GM06990 (cell line): Measurements from ENCODE around the gene LCP2.

Experiments used
- DNase-seq: peaks from one replicate; pipeline ENCODE4 v3.0.0-alpha.2; 2011; ENCODE audit not compliant: insufficient read length; ENCODE audit errors: extremely low read depth
- H3K27me3 ChIP-seq: replicated peaks from 2 replicates; pipeline ENCODE4 v1.6.0; 2011; ENCODE audit warnings: low read length; ENCODE audit not compliant: control insufficient read depth, insufficient read depth
- H3K36me3 ChIP-seq: 2 replicates; pipeline ENCODE4 v1.5.1; 2011; ENCODE audit warnings: low read length; ENCODE audit not compliant: control insufficient read depth, insufficient read depth
- H3K4me3 ChIP-seq: replicated peaks from 2 replicates; pipeline ENCODE4 v1.5.1; 2011; ENCODE audit warnings: low read depth, mild to moderate bottlenecking, control low read depth, low read length
- TF ChIP-seq, protein P1 (sequence below): IDR thresholded peaks from 2 replicates; pipeline ENCODE4 v1.5.1; 2011; ENCODE audit warnings: low read length, control low read depth, mild to moderate bottlenecking, inconsistent platforms; ENCODE audit not compliant: insufficient read depth, poor library complexity, severe bottlenecking

The LCP2 gene

GRCh38 chr5:170226661-170227060 lies 70.9 kb downstream of the LCP2 start:
- DNase-seq = no peak
- H3K27me3 ChIP-seq = no peaks in the 10 kb centered on the region
- TF ChIP-seq, protein P1, sequence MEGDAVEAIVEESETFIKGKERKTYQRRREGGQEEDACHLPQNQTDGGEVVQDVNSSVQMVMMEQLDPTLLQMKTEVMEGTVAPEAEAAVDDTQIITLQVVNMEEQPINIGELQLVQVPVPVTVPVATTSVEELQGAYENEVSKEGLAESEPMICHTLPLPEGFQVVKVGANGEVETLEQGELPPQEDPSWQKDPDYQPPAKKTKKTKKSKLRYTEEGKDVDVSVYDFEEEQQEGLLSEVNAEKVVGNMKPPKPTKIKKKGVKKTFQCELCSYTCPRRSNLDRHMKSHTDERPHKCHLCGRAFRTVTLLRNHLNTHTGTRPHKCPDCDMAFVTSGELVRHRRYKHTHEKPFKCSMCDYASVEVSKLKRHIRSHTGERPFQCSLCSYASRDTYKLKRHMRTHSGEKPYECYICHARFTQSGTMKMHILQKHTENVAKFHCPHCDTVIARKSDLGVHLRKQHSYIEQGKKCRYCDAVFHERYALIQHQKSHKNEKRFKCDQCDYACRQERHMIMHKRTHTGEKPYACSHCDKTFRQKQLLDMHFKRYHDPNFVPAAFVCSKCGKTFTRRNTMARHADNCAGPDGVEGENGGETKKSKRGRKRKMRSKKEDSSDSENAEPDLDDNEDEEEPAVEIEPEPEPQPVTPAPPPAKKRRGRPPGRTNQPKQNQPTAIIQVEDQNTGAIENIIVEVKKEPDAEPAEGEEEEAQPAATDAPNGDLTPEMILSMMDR = no peak
- no peaks in the 10 kb centered on the region for H3K36me3 ChIP-seq
- H3K4me3 ChIP-seq = no peak overlapping the region

GRCh38 chr5:170226129-170226615 lies 71.4 kb downstream of the LCP2 start:
- Histone ChIP-seq H3K4me3 (no peak overlapping the region), H3K36me3 (no peaks in the 10 kb centered on the region), H3K27me3 (no peaks in the 10 kb centered on the region)
- no peak for DNase-seq
- TF ChIP-seq, protein P1 = no peak

DNA sequence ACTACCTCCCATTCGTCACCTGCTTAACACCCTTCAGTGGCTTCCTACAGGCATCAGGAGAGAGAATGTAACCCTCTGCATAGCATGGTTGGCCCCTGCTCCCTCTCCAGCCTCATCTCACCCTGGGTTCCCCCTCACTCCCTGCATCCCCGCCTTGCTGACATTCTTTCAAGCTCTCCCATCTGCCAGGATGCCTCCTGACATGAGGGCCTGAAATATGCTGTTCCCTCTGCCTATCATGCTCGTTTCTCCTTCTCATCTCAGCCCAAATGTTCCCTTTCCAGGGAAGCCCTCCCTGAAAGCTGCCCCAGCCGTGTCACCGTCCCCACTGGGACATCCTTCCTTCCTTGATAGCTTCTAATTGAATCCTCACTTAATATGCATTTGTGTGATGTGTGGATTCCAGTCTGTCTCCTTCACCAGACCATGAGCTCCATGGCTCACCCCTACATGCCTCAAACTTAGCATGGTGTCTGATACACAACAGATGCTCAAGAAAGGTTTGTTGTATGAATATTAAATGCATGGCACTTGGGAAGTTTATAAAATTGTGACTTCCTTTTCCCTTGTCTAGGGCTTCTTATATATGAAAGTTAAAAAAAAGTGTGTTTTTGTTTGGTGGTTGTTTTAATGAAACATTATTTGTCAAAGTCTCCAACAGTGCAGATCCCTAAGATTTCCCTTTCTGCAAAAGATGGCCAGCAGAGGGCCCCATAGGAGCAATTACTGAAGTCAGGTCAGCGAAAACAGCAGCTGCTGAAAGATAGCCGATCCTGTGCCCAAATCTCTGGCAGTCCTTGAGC lies 72.0 kb downstream of the LCP2 start:
- TF ChIP-seq, protein P1 = peak; percentile 76

DNA sequence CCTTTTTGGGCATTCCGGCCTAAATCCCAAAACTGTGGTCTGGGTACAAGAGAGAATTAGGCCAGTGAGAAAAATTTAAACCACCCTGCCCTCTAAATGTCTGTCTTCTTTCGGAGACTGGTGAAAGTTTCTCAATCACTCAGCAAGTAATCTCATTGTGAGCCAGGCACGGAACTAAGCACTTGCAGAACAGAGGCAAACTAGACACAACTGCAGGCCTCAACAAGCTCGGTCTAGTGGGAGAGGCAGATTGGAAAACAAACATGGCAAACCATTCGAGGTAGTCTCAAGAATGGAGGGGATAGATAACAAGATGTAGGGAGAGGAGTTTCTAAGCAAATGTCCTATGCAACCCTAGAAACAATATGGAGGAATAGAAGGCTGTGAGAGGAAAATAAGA lies 73.7 kb downstream of the LCP2 start:
- no peak overlapping the region for H3K4me3 ChIP-seq
- TF ChIP-seq, protein P1 = no peak
- DNase-seq = no peak

More for the DNA sequence above, 72.0 kb downstream of the LCP2 start:
- no peak for DNase-seq
- no peaks in the 10 kb centered on the region for H3K36me3 ChIP-seq
- no peaks in the 10 kb centered on the region for H3K27me3 ChIP-seq
- no peak overlapping the region for H3K4me3 ChIP-seq

DNA sequence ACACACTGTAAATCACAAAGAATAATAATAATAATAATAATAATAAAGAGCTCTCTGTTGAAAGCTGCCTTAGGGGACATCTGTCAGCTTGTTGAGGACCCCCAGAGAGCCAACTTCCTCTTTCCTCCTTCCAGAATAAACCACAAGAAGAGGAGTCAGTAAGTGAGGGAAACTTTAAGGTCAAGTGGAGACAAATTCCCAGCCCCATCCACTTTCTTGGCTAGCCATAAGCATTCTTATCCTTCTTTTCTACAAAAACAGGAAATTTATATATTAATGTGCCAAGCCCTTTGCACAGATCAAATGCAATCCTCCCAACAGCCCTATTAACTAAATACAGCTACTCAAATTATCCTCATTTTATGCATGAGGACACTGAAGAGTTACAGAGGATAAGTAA lies 74.2 kb downstream of the LCP2 start:
- DNase-seq = no peak
- peaks cover 1% of the 10 kb centered on the region; the same call in 1 of the 2 replicates for H3K27me3 ChIP-seq
- no peak overlapping the region for H3K4me3 ChIP-seq
- H3K36me3 ChIP-seq = no peaks in the 10 kb centered on the region
- TF ChIP-seq, protein P1 = no peak

More for the DNA sequence above, 73.7 kb downstream of the LCP2 start:
- no peaks in the 10 kb centered on the region for H3K27me3 ChIP-seq
- H3K36me3 ChIP-seq = no peaks in the 10 kb centered on the region
